HEK293 (cell line): ENCODE results near the gene ALOXE3.

Experiments
- FEZF1 ChIP-seq: fragments of 450-650 bp; formaldehyde crosslinking; IDR thresholded peaks from 2 replicates; pipeline ENCODE4 v1.5.1; 2016; ENCODE audit warnings: missing biosample characterization, missing genetic modification characterization
- INSM2 ChIP-seq: fragments of 450-650 bp; formaldehyde crosslinking; IDR thresholded peaks from 2 replicates; pipeline ENCODE4 v1.5.1; 2016; ENCODE audit warnings: missing biosample characterization, missing genetic modification characterization
- KLF10 ChIP-seq: fragments of 450-650 bp; IDR thresholded peaks from 2 replicates; pipeline ENCODE4 v1.5.1; 2018; ENCODE audit warnings: missing biosample characterization, mild to moderate bottlenecking, missing genetic modification characterization
- KLF9 ChIP-seq: fragments of 450-650 bp; formaldehyde crosslinking; IDR thresholded peaks from 2 replicates; pipeline ENCODE4 v1.5.1; 2016; ENCODE audit warnings: missing biosample characterization, missing genetic modification characterization, low read depth
- SALL2 ChIP-seq: fragments of 450-650 bp; formaldehyde crosslinking; IDR thresholded peaks from 2 replicates; pipeline ENCODE4 v1.5.0; 2017; ENCODE audit warnings: missing biosample characterization, mild to moderate bottlenecking, missing genetic modification characterization, borderline replicate concordance
- SP2 ChIP-seq: fragments of 450-650 bp; formaldehyde crosslinking; IDR thresholded peaks from 2 replicates; pipeline ENCODE4 v1.5.1; 2016; ENCODE audit warnings: missing biosample characterization, missing genetic modification characterization
- ZBTB17 ChIP-seq: fragments of 450-650 bp; formaldehyde crosslinking; IDR thresholded peaks from 2 replicates; pipeline ENCODE4 v1.5.1; 2016; ENCODE audit warnings: missing biosample characterization, missing genetic modification characterization
- ZBTB49 ChIP-seq: fragments of 450-650 bp; formaldehyde crosslinking; IDR thresholded peaks from 2 replicates; pipeline ENCODE4 v1.5.1; 2016; ENCODE audit warnings: missing biosample characterization, missing genetic modification characterization, low read depth
- ZEB2 ChIP-seq: fragments of 450-650 bp; formaldehyde crosslinking; IDR thresholded peaks from 2 replicates; pipeline ENCODE4 v1.5.1; 2016; ENCODE audit warnings: missing biosample characterization, missing genetic modification characterization
- ZNF121 ChIP-seq: fragments of 450-650 bp; formaldehyde crosslinking; IDR thresholded peaks from 2 replicates; pipeline ENCODE4 v1.5.1; 2016; ENCODE audit warnings: missing biosample characterization, missing genetic modification characterization
- ZNF174 ChIP-seq: fragments of 450-650 bp; formaldehyde crosslinking; IDR thresholded peaks from 2 replicates; pipeline ENCODE4 v1.5.0; 2017; ENCODE audit warnings: missing biosample characterization, mild to moderate bottlenecking, missing genetic modification characterization
- ZNF274 ChIP-seq, 2 experiments: fragments of 200-500 bp in 1 of 2; fragments of 450-650 bp in 1 of 2; sonication (Bioruptor generic) in 1 of 2; formaldehyde crosslinking in 1 of 2; IDR thresholded peaks; 2 replicates each; pipeline versions ENCODE4 v1.5.1 to v1.6.1; 2014 to 2016; ENCODE audit warnings: borderline replicate concordance in 1 of 2, inconsistent platforms in 1 of 2, low read length in 1 of 2, missing biosample characterization in 1 of 2, missing genetic modification characterization in 1 of 2
- ZNF292 ChIP-seq: fragments of 450-650 bp; formaldehyde crosslinking; IDR thresholded peaks from 2 replicates; pipeline ENCODE4 v1.5.1; 2016; ENCODE audit warnings: low read depth, missing biosample characterization, missing genetic modification characterization, borderline replicate concordance
- ZNF433 ChIP-seq: fragments of 450-650 bp; formaldehyde crosslinking; IDR thresholded peaks from 2 replicates; pipeline ENCODE4 v1.5.1; 2016; ENCODE audit warnings: missing biosample characterization, missing genetic modification characterization, low read depth
- ZNF473 ChIP-seq: fragments of 450-650 bp; formaldehyde crosslinking; IDR thresholded peaks from 2 replicates; pipeline ENCODE4 v1.5.1; 2017; ENCODE audit warnings: missing biosample characterization, missing genetic modification characterization
- ZNF544 ChIP-seq: fragments of 450-650 bp; formaldehyde crosslinking; IDR thresholded peaks from 2 replicates; pipeline ENCODE4 v1.5.0; 2017; ENCODE audit warnings: missing biosample characterization, missing genetic modification characterization
- ZNF560 ChIP-seq: fragments of 450-650 bp; formaldehyde crosslinking; IDR thresholded peaks from 2 replicates; pipeline ENCODE4 v1.5.1; 2017; ENCODE audit warnings: missing biosample characterization, missing genetic modification characterization, borderline replicate concordance
- ZNF629 ChIP-seq: fragments of 450-650 bp; formaldehyde crosslinking; IDR thresholded peaks from 2 replicates; pipeline ENCODE4 v1.5.1; 2017; ENCODE audit warnings: missing biosample characterization, missing genetic modification characterization
- ZNF645 ChIP-seq: fragments of 450-650 bp; formaldehyde crosslinking; IDR thresholded peaks from 2 replicates; pipeline ENCODE4; 2016; ENCODE audit warnings: missing biosample characterization, missing genetic modification characterization
- ZNF677 ChIP-seq: fragments of 450-650 bp; IDR thresholded peaks from 2 replicates; pipeline ENCODE4 v1.5.0; 2018; ENCODE audit warnings: missing biosample characterization, mild to moderate bottlenecking, missing genetic modification characterization, moderate library complexity
- ZNF701 ChIP-seq: fragments of 450-650 bp; formaldehyde crosslinking; IDR thresholded peaks from 2 replicates; pipeline ENCODE4 v1.5.1; 2016; ENCODE audit warnings: missing biosample characterization, missing genetic modification characterization
- ZNF776 ChIP-seq: fragments of 450-650 bp; formaldehyde crosslinking; IDR thresholded peaks from 2 replicates; pipeline ENCODE4 v1.5.0; 2017; ENCODE audit warnings: missing biosample characterization, missing genetic modification characterization, borderline replicate concordance
- ZNF792 ChIP-seq: fragments of 450-650 bp; formaldehyde crosslinking; IDR thresholded peaks from 2 replicates; pipeline ENCODE4 v1.5.1; 2016; ENCODE audit warnings: missing biosample characterization, missing genetic modification characterization
- TF ChIP-seq, protein P1 (sequence below): fragments of 450-650 bp; formaldehyde crosslinking; IDR thresholded peaks from 2 replicates; pipeline ENCODE4 v1.5.1; 2016; ENCODE audit warnings: missing biosample characterization, missing genetic modification characterization
- TF ChIP-seq, protein P2 (sequence below): fragments of 450-650 bp; formaldehyde crosslinking; IDR thresholded peaks from 2 replicates; pipeline ENCODE4 v1.5.1; 2017; ENCODE audit warnings: missing biosample characterization, missing genetic modification characterization

ALOXE3 gene

DNA sequence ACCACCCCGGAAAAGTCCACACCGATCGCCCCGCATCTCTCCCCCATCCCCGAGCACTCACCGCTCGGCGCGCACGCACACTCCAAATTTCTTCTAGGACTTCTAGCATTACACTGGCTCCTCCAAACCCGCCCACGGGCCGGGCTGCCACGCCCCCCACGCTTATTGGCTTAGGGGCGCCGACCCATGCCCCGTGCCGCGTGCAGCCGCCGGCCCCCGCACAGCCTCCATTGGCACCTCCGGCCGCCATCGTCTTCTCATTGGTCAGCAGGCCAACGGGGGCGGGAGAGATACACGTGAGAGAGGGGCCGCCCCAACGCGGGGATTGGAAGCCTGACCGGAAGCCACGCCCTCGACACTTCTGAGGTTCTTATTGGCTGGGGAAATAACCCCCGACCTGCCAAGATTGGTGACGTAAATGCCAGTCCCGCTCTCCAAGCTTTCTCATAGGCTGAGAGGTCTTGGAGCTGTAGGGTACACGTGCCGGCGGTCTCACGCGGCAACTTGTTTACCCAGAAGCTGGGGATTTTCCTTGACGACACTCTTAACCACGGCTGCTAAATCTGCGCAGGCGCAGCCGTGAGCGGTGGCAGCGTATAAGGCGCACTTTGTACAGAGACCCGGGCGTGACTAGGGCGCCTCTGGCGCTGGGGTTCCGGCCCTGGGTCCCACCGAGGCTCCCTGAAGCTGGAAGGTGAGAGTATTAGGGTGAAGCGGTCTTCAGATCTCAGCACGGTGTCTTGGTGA lies 38.1 kb upstream of the ALOXE3 start (continued):
- TF ChIP-seq ZNF776 (tag by site-specific recombination), result no peak
- TF ChIP-seq ZNF629 (tag by site-specific recombination), result peak; percentile 94
- no peak for TF ChIP-seq ZNF544 (tag by site-specific recombination)
- peak; percentile 100 for TF ChIP-seq SP2
- no peak for TF ChIP-seq ZBTB49 (tag by site-specific recombination)
- no peak for TF ChIP-seq ZNF174 (tag by site-specific recombination)
- TF ChIP-seq INSM2, result no peak
- no peak for TF ChIP-seq ZNF473 (tag by site-specific recombination)
- TF ChIP-seq ZBTB17 (tag by site-specific recombination), result peak; percentile 94
- TF ChIP-seq ZNF701, result no peak
- TF ChIP-seq ZNF433 (tag by site-specific recombination), result no peak
- TF ChIP-seq ZEB2 (tag by site-specific recombination), result peak; percentile 51; the same call in 1 of the 2 replicates
- no peak for TF ChIP-seq ZNF292 (tag by site-specific recombination)
- no peak for TF ChIP-seq ZNF677 (tag by site-specific recombination)
- TF ChIP-seq ZNF645 (tag by site-specific recombination), result no peak
- no peak for TF ChIP-seq ZNF274 (IDR thresholded peaks at IDR 0.05; ENCODE audit: low read length)
- TF ChIP-seq ZNF274 (tag by site-specific recombination; IDR thresholded peaks at IDR 0.05; ENCODE audit: borderline replicate concordance), result no peak
- TF ChIP-seq SALL2 (tag by site-specific recombination), result no peak
- peak; percentile 99 for TF ChIP-seq KLF9 (tag by site-specific recombination)
- TF ChIP-seq, protein P1, sequence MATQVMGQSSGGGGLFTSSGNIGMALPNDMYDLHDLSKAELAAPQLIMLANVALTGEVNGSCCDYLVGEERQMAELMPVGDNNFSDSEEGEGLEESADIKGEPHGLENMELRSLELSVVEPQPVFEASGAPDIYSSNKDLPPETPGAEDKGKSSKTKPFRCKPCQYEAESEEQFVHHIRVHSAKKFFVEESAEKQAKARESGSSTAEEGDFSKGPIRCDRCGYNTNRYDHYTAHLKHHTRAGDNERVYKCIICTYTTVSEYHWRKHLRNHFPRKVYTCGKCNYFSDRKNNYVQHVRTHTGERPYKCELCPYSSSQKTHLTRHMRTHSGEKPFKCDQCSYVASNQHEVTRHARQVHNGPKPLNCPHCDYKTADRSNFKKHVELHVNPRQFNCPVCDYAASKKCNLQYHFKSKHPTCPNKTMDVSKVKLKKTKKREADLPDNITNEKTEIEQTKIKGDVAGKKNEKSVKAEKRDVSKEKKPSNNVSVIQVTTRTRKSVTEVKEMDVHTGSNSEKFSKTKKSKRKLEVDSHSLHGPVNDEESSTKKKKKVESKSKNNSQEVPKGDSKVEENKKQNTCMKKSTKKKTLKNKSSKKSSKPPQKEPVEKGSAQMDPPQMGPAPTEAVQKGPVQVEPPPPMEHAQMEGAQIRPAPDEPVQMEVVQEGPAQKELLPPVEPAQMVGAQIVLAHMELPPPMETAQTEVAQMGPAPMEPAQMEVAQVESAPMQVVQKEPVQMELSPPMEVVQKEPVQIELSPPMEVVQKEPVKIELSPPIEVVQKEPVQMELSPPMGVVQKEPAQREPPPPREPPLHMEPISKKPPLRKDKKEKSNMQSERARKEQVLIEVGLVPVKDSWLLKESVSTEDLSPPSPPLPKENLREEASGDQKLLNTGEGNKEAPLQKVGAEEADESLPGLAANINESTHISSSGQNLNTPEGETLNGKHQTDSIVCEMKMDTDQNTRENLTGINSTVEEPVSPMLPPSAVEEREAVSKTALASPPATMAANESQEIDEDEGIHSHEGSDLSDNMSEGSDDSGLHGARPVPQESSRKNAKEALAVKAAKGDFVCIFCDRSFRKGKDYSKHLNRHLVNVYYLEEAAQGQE (tag by site-specific recombination), result no peak
- TF ChIP-seq FEZF1 (tag by site-specific recombination), result no peak
- peak; percentile 100 for TF ChIP-seq KLF10 (tag by site-specific recombination)
- TF ChIP-seq, protein P2, sequence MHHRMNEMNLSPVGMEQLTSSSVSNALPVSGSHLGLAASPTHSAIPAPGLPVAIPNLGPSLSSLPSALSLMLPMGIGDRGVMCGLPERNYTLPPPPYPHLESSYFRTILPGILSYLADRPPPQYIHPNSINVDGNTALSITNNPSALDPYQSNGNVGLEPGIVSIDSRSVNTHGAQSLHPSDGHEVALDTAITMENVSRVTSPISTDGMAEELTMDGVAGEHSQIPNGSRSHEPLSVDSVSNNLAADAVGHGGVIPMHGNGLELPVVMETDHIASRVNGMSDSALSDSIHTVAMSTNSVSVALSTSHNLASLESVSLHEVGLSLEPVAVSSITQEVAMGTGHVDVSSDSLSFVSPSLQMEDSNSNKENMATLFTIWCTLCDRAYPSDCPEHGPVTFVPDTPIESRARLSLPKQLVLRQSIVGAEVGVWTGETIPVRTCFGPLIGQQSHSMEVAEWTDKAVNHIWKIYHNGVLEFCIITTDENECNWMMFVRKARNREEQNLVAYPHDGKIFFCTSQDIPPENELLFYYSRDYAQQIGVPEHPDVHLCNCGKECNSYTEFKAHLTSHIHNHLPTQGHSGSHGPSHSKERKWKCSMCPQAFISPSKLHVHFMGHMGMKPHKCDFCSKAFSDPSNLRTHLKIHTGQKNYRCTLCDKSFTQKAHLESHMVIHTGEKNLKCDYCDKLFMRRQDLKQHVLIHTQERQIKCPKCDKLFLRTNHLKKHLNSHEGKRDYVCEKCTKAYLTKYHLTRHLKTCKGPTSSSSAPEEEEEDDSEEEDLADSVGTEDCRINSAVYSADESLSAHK, result no peak
- no peak for TF ChIP-seq ZNF792 (tag by site-specific recombination)
- no peak for TF ChIP-seq ZNF121 (tag by site-specific recombination)
- TF ChIP-seq ZNF560, result no peak
